Activated naive CD4-positive, alpha-beta T cell treated with anti-CD3 and anti-CD28 coated beads for 36 hours (primary cell): ENCODE data around the gene SRGAP3. TPM values are rescaled to one million over a fixed set of nuclear protein-coding genes. Genes with fewer than 3 reads are reported as not detected.

Experiments
- CTCF ChIA-PET: fragments of 350-600 bp; sonication (Branson Sonifier 250); formaldehyde crosslinking; loops from one replicate; lab custom pipeline; 2021; ENCODE audit warnings: antibody characterized with exemption; lab: Charles Lee
- DNase-seq: peaks from one replicate; pipeline ENCODE4 v3.0.0-alpha.2; 2020
- H3K27ac Mint-ChIP-seq: one replicate; pipeline ENCODE4 v1.8.0; 2021; ENCODE audit warnings: mild to moderate bottlenecking, mixed read lengths
- H3K27me3 Mint-ChIP-seq: one replicate; pipeline ENCODE4 v1.8.0; 2021; ENCODE audit warnings: low read depth, mixed read lengths
- H3K36me3 Mint-ChIP-seq: one replicate; pipeline ENCODE4 v1.8.0; 2021; ENCODE audit warnings: low read depth, mixed read lengths
- H3K4me1 Mint-ChIP-seq: one replicate; pipeline ENCODE4 v1.8.0; 2021; ENCODE audit warnings: low read depth, mixed read lengths
- H3K4me3 Mint-ChIP-seq: one replicate; pipeline ENCODE4 v1.8.0; 2021; ENCODE audit warnings: mild to moderate bottlenecking, moderate library complexity, mixed read lengths
- H3K9me3 Mint-ChIP-seq: one replicate; pipeline ENCODE4 v1.8.0; 2021; ENCODE audit warnings: mixed read lengths
- intact Hi-C: fragments of 100-400 bp; cut with micrococcal nuclease; formaldehyde crosslinking; loops from one replicate; pipeline ENCODE4 v1.15.1; 2023
- total RNA-seq, 2 experiments: library from RNA; stranded (reverse); gene quantifications; one replicate each; pipeline ENCODE4 v1.2.3, GENCODE V29; 2021

Gene SRGAP3
- total RNA-seq, 2 experiments from 2014 or later: 2.4 to 2.5 TPM

- Mint-ChIP-seq H3K27ac (no peak overlapping the region), H3K4me3 (no peak overlapping the region), H3K27me3 (no peaks in the 10 kb centered on the region), H3K9me3 (no peaks in the 10 kb centered on the region), H3K4me1 (no peaks in the 10 kb centered on the region), H3K36me3 (no peaks in the 10 kb centered on the region)
- DNase-seq: peak; percentile 16
- CTCF ChIA-PET: interaction anchor here (0.9 kb wide), 1 partner anchor 268 kb away, joined by 3 read pairs; no protein-coding TSS in a partner anchor
- intact Hi-C loops: loop anchor here (2.0 kb wide), 1 partner anchor 269 kb away; no protein-coding TSS in a partner anchor
Observed at GRCh38 chr3:9033867-9034266, 215.6 kb downstream of the SRGAP3 start.

- Mint-ChIP-seq H3K4me1 (no peaks in the 10 kb centered on the region), H3K4me3 (no peak overlapping the region), H3K9me3 (no peaks in the 10 kb centered on the region), H3K27me3 (no peaks in the 10 kb centered on the region), H3K36me3 (no peaks in the 10 kb centered on the region), H3K27ac (no peak overlapping the region)
- DNase-seq: no peak
- intact Hi-C loops: no loop called here
- CTCF ChIA-PET: interaction anchor here (0.6 to 0.7 kb wide), 2 partner anchors 37 to 322 kb away, joined by 3 to 4 read pairs; no protein-coding TSS in a partner anchor
Observed at GRCh38 chr3:9032231-9032777, 217.1 kb downstream of the SRGAP3 start.

GRCh38 chr3:9030034-9030433 is 219.4 kb downstream of the SRGAP3 start:
- Mint-ChIP-seq H3K27me3 (no peaks in the 10 kb centered on the region), H3K9me3 (no peaks in the 10 kb centered on the region), H3K4me3 (no peak overlapping the region), H3K27ac (no peak overlapping the region), H3K36me3 (no peaks in the 10 kb centered on the region), H3K4me1 (no peaks in the 10 kb centered on the region)
- intact Hi-C loops: no loop called here
- no peak for DNase-seq
- CTCF ChIA-PET: interaction anchor here (0.7 to 1.4 kb wide), 2 partner anchors 18 to 58 kb away, joined by 4 read pairs; no protein-coding TSS in a partner anchor

- no peak for DNase-seq
- Mint-ChIP-seq H3K36me3 (no peaks in the 10 kb centered on the region), H3K27me3 (no peaks in the 10 kb centered on the region), H3K4me3 (no peak overlapping the region), H3K9me3 (no peaks in the 10 kb centered on the region), H3K27ac (no peak overlapping the region), H3K4me1 (no peaks in the 10 kb centered on the region)
- CTCF ChIA-PET: no interaction called here
- intact Hi-C loops: no loop called here
Observed at GRCh38 chr3:9028134-9028533, 221.3 kb downstream of the SRGAP3 start.

GRCh38 chr3:9026320-9027045 is 223.0 kb downstream of the SRGAP3 start:
- Mint-ChIP-seq H3K4me3 (no peak overlapping the region), H3K27me3 (no peaks in the 10 kb centered on the region)
- CTCF ChIA-PET: interaction anchor here (0.8 to 1.1 kb wide), 2 partner anchors 39 to 59 kb away, joined by 3 to 5 read pairs; no protein-coding TSS in a partner anchor

GRCh38 chr3:9024341-9024740 is 225.1 kb downstream of the SRGAP3 start:
- no peaks in the 10 kb centered on the region for H3K4me1 Mint-ChIP-seq
- DNase-seq: no peak
- no peaks in the 10 kb centered on the region for H3K36me3 Mint-ChIP-seq
- no peaks in the 10 kb centered on the region for H3K27me3 Mint-ChIP-seq
- intact Hi-C loops: no loop called here
- CTCF ChIA-PET: no interaction called here
- H3K9me3 Mint-ChIP-seq: no peaks in the 10 kb centered on the region
- H3K27ac Mint-ChIP-seq: no peak overlapping the region
- H3K4me3 Mint-ChIP-seq: no peak overlapping the region

More at GRCh38 chr3:9026320-9027045, 223.0 kb downstream of the SRGAP3 start:
- intact Hi-C loops: no loop called here
- H3K4me1 Mint-ChIP-seq: no peaks in the 10 kb centered on the region
- no peak for DNase-seq
- H3K9me3 Mint-ChIP-seq: no peaks in the 10 kb centered on the region
- H3K36me3 Mint-ChIP-seq: no peaks in the 10 kb centered on the region
- H3K27ac Mint-ChIP-seq: no peak overlapping the region

GRCh38 chr3:9023226-9023590 is 226.2 kb downstream of the SRGAP3 start:
- DNase-seq: no peak
- no peaks in the 10 kb centered on the region for H3K4me1 Mint-ChIP-seq
- H3K4me3 Mint-ChIP-seq: no peak overlapping the region
- intact Hi-C loops: no loop called here
- no peaks in the 10 kb centered on the region for H3K36me3 Mint-ChIP-seq
- H3K27ac Mint-ChIP-seq: no peak overlapping the region
- no peaks in the 10 kb centered on the region for H3K9me3 Mint-ChIP-seq
- CTCF ChIA-PET: no interaction called here
- H3K27me3 Mint-ChIP-seq: no peaks in the 10 kb centered on the region

- no peaks in the 10 kb centered on the region for H3K36me3 Mint-ChIP-seq
- H3K4me1 Mint-ChIP-seq: no peaks in the 10 kb centered on the region
- H3K4me3 Mint-ChIP-seq: no peak overlapping the region
- CTCF ChIA-PET: no interaction called here
- intact Hi-C loops: no loop called here
- H3K27ac Mint-ChIP-seq: no peak overlapping the region
- H3K27me3 Mint-ChIP-seq: no peaks in the 10 kb centered on the region
- no peak for DNase-seq
- H3K9me3 Mint-ChIP-seq: no peaks in the 10 kb centered on the region
Observed at GRCh38 chr3:9022305-9023225, 226.9 kb downstream of the SRGAP3 start.

- H3K4me3 Mint-ChIP-seq: no peak overlapping the region
- H3K36me3 Mint-ChIP-seq: no peaks in the 10 kb centered on the region
- no peaks in the 10 kb centered on the region for H3K27me3 Mint-ChIP-seq
- no peaks in the 10 kb centered on the region for H3K4me1 Mint-ChIP-seq
- intact Hi-C loops: no loop called here
- no peaks in the 10 kb centered on the region for H3K9me3 Mint-ChIP-seq
- no peak for DNase-seq
- H3K27ac Mint-ChIP-seq: no peak overlapping the region
- CTCF ChIA-PET: no interaction called here
Observed at GRCh38 chr3:9021271-9022009, 228.0 kb downstream of the SRGAP3 start.

- intact Hi-C loops: no loop called here
- no peaks in the 10 kb centered on the region for H3K27me3 Mint-ChIP-seq
- no peaks in the 10 kb centered on the region for H3K36me3 Mint-ChIP-seq
- no peaks in the 10 kb centered on the region for H3K4me1 Mint-ChIP-seq
- H3K4me3 Mint-ChIP-seq: no peak overlapping the region
- no peaks in the 10 kb centered on the region for H3K9me3 Mint-ChIP-seq
- CTCF ChIA-PET: interaction anchor here (0.7 kb wide), 1 partner anchor 8 kb away, joined by 3 read pairs; no protein-coding TSS in a partner anchor
- DNase-seq: no peak
- no peak overlapping the region for H3K27ac Mint-ChIP-seq
Observed at GRCh38 chr3:9020426-9020825, 229.0 kb downstream of the SRGAP3 start.

GRCh38 chr3:9019259-9019961 is 230.0 kb downstream of the SRGAP3 start:
- Mint-ChIP-seq H3K9me3 (no peaks in the 10 kb centered on the region), H3K27me3 (no peaks in the 10 kb centered on the region), H3K27ac (no peak overlapping the region), H3K36me3 (no peaks in the 10 kb centered on the region), H3K4me1 (no peaks in the 10 kb centered on the region), H3K4me3 (no peak overlapping the region)
- CTCF ChIA-PET: no interaction called here
- no peak for DNase-seq
- intact Hi-C loops: no loop called here
